ENCODE data around the gene ARNT2. TPM values are rescaled to one million over a fixed set of nuclear protein-coding genes. Genes with fewer than 3 reads are reported as not detected.

The ARNT2 gene
- total RNA-seq, 1 donor from 2014 or later = 0.26 TPM

DNA sequence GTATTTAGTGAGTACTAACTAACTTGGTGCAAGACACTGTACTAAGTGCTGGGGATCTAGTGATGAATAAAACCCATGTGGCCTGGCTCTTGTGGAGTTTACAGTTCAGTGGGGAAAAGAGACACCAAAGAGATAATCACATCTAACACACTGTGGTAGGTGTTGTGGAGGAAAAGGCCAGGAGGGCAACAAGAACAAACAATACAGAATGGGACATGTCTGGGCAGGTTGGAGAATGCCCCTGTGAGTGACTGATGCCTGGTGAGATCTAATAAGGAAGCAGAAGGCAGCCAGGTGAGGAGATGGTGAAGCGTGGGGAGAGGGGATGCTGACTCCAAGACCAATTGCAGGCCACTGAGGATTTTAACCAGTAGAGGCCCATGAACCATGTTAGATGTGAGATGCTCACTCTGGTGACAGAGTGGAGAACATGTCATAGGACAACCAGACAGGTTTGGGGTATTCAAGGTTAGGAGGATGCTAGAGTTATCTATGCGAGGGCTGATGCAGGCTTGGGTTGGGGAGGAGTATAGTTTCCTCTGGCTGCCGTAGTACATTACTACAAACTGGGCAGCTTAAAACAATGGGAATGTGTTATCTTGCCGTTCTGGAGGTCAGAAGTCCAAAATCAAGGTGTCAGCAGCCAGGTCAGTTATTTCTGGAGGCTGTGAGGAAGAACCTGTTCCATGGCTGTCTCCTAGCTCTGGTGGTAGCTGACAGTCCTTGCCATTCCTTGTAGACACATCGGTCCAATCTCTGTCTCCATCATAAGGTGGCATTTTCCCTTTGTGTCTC lies 81.4 kb downstream of the ARNT2 start:
- Histone ChIP-seq H3K4me3 (ENCODE audit: low read depth, low read length) (no peak overlapping the region), H3K27me3 (ENCODE audit: control insufficient read depth, insufficient read depth, low read length) (no peaks in the 10 kb centered on the region), H3K36me3 (ENCODE audit: control insufficient read depth, insufficient read depth, low read length) (no peaks in the 10 kb centered on the region)
- peak; percentile 82 for FAIRE-seq
- peak; percentile 79 for DNase-seq (ENCODE audit: low read depth)
- TF ChIP-seq, protein P1, sequence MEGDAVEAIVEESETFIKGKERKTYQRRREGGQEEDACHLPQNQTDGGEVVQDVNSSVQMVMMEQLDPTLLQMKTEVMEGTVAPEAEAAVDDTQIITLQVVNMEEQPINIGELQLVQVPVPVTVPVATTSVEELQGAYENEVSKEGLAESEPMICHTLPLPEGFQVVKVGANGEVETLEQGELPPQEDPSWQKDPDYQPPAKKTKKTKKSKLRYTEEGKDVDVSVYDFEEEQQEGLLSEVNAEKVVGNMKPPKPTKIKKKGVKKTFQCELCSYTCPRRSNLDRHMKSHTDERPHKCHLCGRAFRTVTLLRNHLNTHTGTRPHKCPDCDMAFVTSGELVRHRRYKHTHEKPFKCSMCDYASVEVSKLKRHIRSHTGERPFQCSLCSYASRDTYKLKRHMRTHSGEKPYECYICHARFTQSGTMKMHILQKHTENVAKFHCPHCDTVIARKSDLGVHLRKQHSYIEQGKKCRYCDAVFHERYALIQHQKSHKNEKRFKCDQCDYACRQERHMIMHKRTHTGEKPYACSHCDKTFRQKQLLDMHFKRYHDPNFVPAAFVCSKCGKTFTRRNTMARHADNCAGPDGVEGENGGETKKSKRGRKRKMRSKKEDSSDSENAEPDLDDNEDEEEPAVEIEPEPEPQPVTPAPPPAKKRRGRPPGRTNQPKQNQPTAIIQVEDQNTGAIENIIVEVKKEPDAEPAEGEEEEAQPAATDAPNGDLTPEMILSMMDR (IDR thresholded peaks at IDR 0.05; ENCODE audit: insufficient read depth, low read length, severe bottlenecking) = no peak

DNA sequence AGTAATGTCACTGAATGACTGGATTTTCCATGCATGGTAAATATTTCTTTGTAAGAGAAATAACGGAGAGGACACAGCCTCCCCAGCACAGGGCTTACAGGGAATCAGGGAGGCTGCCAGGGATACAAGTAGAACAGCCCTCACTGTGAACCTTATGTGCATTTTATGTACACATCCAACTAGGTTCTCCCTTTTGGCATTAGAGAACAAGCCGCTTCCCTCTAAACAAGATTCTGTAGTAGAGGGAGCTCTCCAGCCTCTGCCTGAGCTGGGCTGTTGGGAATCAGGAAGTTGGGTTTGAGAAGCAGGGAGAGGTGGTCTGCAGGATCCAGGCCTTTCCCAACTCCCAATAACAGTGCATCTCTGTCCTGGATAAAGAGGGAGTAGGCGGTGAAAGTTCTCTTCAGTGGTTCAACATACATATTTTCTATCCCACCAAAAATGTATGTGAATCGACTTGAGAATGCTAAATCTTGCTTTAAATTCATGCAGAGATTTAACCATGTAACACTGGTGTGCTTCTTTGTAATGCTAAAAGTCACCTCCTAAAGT lies 83.7 kb downstream of the ARNT2 start:
- FAIRE-seq (no peak), DNase-seq (ENCODE audit: low read depth) (no peak)
- no peak overlapping the region for H3K4me3 ChIP-seq (ENCODE audit: low read depth, low read length)
- TF ChIP-seq, protein P1 (IDR thresholded peaks at IDR 0.05; ENCODE audit: insufficient read depth, low read length, severe bottlenecking) = no peak
- no peaks in the 10 kb centered on the region for H3K27me3 ChIP-seq (ENCODE audit: control insufficient read depth, insufficient read depth, low read length)
- no peaks in the 10 kb centered on the region for H3K36me3 ChIP-seq (ENCODE audit: control insufficient read depth, insufficient read depth, low read length)

DNA sequence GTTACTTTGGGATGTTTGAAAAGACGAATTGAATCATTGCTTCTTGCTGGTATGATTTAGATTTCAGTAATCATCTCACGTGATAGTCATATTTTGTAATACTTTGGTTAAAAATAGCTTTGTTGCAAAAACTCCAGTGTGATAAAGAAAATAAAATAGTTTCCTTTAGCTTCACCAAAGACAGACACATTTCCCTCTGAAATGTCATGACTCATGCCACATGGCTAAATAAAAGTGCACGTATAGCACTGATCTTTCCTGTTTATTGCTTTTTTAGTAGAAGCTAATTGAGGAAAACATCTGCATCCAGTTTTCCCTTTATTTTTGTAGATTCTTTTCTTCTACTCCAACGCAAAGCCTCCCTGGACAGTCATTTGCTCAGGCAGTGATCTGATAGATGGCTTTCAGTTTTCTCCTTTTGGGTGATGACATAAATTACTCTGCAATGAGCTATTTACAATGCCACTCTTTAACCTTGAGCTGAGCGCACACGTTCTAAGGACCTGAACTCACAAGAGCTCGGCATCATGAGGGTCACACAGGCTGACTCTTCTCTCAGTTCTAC lies 84.9 kb downstream of the ARNT2 start:
- FAIRE-seq = no peak
- Histone ChIP-seq H3K4me3 (ENCODE audit: low read depth, low read length) (no peak overlapping the region), H3K27me3 (ENCODE audit: control insufficient read depth, insufficient read depth, low read length) (no peaks in the 10 kb centered on the region), H3K36me3 (ENCODE audit: control insufficient read depth, insufficient read depth, low read length) (no peaks in the 10 kb centered on the region)
- peak; percentile 37 for DNase-seq (ENCODE audit: low read depth)
- TF ChIP-seq, protein P1 (IDR thresholded peaks at IDR 0.05; ENCODE audit: insufficient read depth, low read length, severe bottlenecking) = no peak

DNA sequence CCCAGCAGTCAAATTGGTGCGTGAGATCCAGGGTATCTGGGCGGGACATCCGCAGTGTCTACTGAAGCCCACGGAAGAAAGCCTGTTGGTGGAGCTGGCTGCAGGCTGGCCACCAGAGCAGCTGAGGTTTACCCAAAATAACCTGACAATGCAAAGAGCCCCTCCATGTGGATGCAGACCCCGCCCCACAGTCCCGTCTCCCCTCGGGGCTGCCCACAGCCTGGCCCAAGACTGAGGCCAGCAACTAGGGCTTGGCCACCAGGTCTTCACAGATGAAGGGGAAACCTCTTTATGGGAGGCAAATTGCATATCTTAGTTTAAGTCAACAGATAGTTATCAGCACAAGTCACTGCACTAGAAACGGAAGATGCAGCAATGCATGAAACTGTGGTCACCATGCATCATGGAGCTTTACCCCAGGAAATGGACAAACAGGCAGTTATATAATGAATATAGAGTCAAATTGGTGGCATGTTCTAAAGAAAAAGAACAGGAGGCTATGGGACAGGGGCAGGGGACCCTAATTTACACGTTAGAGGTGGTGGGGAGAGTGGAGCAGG lies 86.3 kb downstream of the ARNT2 start:
- no peak overlapping the region for H3K4me3 ChIP-seq (ENCODE audit: low read depth, low read length)
- no peaks in the 10 kb centered on the region for H3K36me3 ChIP-seq (ENCODE audit: control insufficient read depth, insufficient read depth, low read length)
- FAIRE-seq (no peak), DNase-seq (ENCODE audit: low read depth) (no peak)
- TF ChIP-seq, protein P1 (IDR thresholded peaks at IDR 0.05; ENCODE audit: insufficient read depth, low read length, severe bottlenecking) = no peak
- H3K27me3 ChIP-seq (ENCODE audit: control insufficient read depth, insufficient read depth, low read length) = no peaks in the 10 kb centered on the region

DNA sequence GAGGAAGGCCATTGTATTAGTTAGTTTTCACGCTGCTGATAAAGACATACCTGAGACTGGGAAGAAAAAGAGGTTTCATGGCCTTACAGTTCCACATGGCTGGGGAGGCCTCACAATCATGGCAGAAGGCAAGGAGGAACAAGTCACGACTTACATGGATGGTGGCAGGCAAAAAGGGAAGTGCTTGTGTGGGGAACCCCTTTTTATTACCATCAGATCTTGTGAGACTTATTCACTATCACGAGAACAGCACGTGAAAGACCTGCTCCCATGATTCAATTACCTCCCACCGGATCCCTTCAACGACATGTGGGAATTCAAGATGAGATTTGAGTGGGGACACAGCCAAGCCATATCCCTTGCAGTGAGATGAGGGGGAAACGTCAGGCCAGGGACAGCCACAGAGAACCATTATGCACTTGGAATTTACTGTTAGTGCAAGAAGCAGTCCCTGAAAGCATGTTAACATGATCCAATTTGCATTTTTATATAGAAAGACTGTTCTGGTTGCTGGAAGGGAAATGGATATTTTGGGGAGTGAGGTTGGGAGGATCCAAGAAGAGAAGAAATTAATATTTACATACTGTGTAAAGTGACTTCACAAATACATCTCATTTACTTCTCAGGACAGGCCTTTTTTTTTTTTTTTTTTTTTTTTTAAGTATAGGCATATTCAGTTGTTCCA lies 87.1 kb downstream of the ARNT2 start:
- DNase-seq (ENCODE audit: low read depth) (no peak), FAIRE-seq (no peak)
- H3K4me3 ChIP-seq (ENCODE audit: low read depth, low read length) = no peak overlapping the region
- TF ChIP-seq, protein P1 (IDR thresholded peaks at IDR 0.05; ENCODE audit: insufficient read depth, low read length, severe bottlenecking) = no peak
- H3K27me3 ChIP-seq (ENCODE audit: control insufficient read depth, insufficient read depth, low read length) = no peaks in the 10 kb centered on the region
- H3K36me3 ChIP-seq (ENCODE audit: control insufficient read depth, insufficient read depth, low read length) = no peaks in the 10 kb centered on the region
